ENCODE measurements around the gene TAT.
"Not testable (repeated sequence)": the region's sequence is repeated elsewhere in the genome, so short reads cannot be mapped to it uniquely, and the experiment has no call there.

The TAT gene

DNA sequence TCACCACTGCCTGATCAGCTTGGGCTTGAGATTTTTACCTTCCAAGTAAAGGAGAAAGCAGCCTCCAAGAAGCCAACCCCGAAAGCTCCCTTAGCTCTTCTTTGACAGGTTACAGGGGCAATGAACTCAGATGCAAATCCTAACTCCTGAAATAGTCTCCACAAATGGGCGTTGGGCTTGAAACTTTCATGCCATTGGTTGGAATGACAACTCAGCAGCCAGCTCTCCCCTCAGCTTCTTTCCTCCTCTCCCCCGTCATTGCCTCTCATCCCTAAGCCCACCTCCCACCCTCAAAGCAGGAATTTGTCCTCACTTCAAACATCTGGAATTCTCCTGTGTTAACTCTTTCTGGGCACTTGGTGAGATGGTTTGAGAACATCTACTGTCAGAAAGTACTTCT is at the start of gene TAT:
TSS of gene TAT (minus strand) at position 122 of the 400 bp plus-strand sequence. CDS start 677 bp downstream, outside the sequence.
- no peak within 1 kb of the TSS for H3K4me3 ChIP-seq (ENCODE audit: low read depth, low read length)
- TF ChIP-seq, protein P1, sequence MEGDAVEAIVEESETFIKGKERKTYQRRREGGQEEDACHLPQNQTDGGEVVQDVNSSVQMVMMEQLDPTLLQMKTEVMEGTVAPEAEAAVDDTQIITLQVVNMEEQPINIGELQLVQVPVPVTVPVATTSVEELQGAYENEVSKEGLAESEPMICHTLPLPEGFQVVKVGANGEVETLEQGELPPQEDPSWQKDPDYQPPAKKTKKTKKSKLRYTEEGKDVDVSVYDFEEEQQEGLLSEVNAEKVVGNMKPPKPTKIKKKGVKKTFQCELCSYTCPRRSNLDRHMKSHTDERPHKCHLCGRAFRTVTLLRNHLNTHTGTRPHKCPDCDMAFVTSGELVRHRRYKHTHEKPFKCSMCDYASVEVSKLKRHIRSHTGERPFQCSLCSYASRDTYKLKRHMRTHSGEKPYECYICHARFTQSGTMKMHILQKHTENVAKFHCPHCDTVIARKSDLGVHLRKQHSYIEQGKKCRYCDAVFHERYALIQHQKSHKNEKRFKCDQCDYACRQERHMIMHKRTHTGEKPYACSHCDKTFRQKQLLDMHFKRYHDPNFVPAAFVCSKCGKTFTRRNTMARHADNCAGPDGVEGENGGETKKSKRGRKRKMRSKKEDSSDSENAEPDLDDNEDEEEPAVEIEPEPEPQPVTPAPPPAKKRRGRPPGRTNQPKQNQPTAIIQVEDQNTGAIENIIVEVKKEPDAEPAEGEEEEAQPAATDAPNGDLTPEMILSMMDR (IDR thresholded peaks at IDR 0.05; ENCODE audit: low read depth, low read length) = no peak
- in situ Hi-C loops (cut with HindIII; ENCODE audit: low sequenced_read_pairs) = no loop called here
- DNase-seq (ENCODE audit: low read depth, low spot score) = no peak

DNA sequence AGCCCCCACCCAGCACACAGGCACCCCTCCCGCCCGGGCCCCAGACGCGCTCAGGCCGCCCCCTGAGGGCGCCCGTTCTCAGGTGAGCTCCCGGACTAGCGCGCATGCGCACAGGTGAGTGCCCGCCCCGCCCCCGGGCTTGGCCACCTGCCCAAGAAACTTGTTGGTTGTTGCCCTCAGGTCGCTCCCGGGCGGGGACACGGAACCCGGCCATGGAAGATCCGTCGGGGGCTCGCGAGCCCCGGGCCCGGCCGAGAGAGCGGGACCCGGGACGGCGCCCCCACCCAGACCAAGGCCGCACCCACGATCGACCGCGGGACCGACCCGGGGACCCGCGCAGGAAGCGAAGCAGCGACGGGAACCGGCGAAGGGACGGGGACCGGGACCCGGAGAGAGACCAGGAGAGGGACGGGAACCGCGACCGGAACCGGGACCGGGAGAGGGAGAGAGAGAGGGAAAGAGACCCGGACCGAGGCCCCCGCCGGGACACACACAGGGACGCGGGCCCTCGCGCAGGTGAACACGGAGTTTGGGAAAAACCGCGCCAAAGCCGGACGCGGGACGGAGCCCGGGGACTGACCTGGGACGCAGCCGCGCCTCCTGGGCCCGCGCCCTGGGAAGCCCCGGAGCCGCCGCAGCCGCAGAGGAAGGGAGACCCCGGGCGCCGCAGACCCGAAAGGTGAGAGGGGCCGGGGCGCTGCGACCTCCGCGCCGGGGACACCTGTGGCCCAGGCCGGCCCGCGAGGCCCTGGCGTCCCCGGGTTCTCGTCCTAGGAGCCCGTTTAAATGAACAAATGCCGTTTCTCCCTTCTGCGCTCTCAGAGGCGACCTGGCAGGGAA is 49.3 kb upstream of the TAT start, which contains the start of gene MARVELD3:
TSS of gene MARVELD3 (plus strand) at position 167 of the 840 bp plus-strand sequence. CDS start at position 213, 46 bp downstream.
- peak within 1 kb of the TSS; percentile 35 for H3K4me3 ChIP-seq (ENCODE audit: low read depth, low read length)
- no peak for DNase-seq (ENCODE audit: low read depth, low spot score)
- TF ChIP-seq, protein P1 (IDR thresholded peaks at IDR 0.05; ENCODE audit: low read depth, low read length) = no peak
- in situ Hi-C loops (cut with HindIII; ENCODE audit: low sequenced_read_pairs) = no loop called here

DNA sequence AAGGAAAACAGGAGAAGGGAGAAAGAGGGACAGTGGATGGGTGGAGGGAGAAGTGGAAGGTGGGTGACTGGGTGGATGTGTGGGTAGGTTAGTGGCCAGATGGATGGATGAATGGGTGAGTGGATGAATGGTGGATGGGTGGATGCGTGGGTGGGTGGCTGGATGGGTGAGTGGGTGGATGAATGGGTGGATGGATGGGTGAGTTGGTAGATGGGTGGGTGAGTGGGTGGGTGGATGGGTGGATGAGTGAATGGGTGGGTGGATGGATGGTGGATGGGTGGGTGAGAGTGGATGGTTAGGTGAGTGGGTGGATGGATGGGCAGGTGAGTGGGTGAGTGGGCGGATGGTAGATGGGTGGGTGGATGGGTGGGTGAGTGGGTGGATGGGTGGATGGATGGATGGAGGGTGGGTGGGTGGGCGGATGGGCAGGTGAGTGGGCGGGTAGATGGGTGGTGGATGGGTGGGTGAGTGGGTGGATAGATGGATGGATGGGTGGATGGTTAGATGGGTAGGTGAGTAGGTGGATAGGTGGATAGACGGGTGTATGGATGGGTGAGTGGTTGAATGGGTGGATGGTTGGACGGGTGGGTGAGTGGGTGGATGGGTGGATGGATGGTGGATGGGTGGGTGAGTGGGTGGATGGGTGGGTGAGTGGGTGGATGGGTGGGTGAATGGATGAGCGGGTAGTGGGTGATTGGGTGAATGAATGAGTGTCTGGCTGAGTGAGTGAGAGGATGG is 48.4 kb upstream of the TAT start:
- H3K4me3 ChIP-seq (ENCODE audit: low read depth, low read length) = no peak overlapping the region
- TF ChIP-seq, protein P1 (IDR thresholded peaks at IDR 0.05; ENCODE audit: low read depth, low read length) = no peak
- DNase-seq (ENCODE audit: low read depth, low spot score) = no peak
- in situ Hi-C loops (cut with HindIII; ENCODE audit: low sequenced_read_pairs) = no loop called here

DNA sequence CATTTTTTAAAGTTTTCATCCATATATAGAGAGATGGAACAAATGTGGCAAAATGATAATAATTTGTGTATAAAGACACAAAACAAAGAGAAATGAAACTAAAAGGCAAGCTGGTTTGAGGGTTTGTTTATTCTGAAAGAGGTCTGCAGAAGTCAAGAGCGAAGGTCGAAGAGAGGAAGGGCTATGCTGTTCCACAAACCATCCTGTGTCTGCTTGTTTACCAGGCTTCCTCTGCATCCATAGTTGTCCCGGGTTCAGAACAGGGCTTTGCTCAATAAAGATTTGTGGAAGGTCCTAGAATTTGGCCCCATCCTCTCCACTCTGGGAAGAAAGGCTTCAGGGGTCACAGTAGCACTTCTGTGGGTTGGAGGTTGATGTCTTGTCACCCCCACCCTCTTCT is 46.7 kb upstream of the TAT start:
- no peak for DNase-seq (ENCODE audit: low read depth, low spot score)
- TF ChIP-seq, protein P1 (IDR thresholded peaks at IDR 0.05; ENCODE audit: low read depth, low read length) = no peak
- H3K4me3 ChIP-seq (ENCODE audit: low read depth, low read length) = no peak overlapping the region
- in situ Hi-C loops (cut with HindIII; ENCODE audit: low sequenced_read_pairs) = no loop called here

DNA sequence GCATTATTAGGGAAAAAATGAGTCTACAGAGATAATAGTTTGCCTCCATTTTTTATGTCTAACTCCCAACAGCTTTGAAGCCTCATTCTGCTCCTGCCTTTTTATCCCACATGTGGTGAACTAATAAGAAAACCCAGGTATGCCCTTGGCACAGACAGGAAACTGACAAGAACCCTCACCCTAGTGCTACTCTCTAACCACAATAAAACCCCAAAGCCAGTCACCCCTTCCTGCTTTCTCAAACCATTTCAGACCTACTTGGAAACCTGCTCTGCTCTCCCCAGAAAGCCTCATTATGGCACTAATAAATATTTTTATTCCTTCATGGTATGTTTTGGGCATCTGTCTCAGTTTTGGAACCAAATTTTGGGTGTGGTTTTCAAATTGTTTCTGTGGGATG is 45.2 kb upstream of the TAT start:
- TF ChIP-seq, protein P1 (IDR thresholded peaks at IDR 0.05; ENCODE audit: low read depth, low read length) = no peak
- no peak for DNase-seq (ENCODE audit: low read depth, low spot score)
- H3K4me3 ChIP-seq (ENCODE audit: low read depth, low read length) = no peak overlapping the region
- in situ Hi-C loops (cut with HindIII; ENCODE audit: low sequenced_read_pairs) = no loop called here

DNA sequence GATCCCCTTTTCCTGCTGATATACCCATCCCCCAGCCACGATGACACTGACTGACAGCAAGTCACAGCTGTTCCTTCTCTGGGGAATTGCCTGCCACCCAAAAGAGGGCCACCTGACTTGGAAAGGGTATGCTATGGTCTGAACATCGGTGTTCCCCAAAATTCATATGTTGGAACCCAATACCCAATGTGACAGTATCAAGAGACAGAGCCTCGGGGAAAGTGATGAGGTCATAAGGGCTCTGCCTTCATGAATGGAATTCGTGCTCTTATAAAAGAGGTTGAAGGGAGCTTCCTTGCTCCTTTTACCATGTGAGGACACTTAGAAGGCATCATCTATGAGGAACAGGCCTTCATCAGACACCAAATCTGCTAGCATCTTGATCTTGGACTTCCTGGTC is 41.5 kb upstream of the TAT start:
- in situ Hi-C loops (cut with HindIII; ENCODE audit: low sequenced_read_pairs) = no loop called here
- DNase-seq (ENCODE audit: low read depth, low spot score) = no peak
- TF ChIP-seq, protein P1 (IDR thresholded peaks at IDR 0.05; ENCODE audit: low read depth, low read length) = no peak
- H3K4me3 ChIP-seq (ENCODE audit: low read depth, low read length) = no peak overlapping the region

DNA sequence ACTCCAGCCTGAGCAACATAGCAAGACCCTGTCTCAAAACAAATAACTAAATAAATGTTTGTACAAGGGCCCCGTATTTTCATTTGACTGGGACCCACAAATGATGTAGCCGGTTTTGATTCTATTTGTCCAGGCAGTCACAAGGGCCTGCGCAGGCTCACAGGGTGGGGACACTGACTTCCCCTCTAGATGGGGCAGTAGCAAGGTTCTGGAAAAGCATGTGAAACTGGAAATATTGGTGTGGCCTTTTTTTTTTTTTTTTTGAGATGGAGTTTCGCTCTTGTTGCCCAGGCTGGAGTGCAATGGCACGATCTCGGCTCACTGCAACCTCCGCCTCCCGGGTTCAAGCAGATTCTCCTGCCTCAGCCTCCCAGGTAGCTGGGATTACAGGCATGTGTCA is 38.1 kb upstream of the TAT start:
- DNase-seq (ENCODE audit: low read depth, low spot score); H3K4me3 ChIP-seq (ENCODE audit: low read depth, low read length); in situ Hi-C loops (cut with HindIII; ENCODE audit: low sequenced_read_pairs): not testable (repeated sequence)

Measured in astrocyte of the spinal cord (primary cell).